DMS53 (cell line): ENCODE measurements around the gene AQP10.
A peak's percentile ranks its signal among the peaks of the same experiment; 100 is the strongest.
"Not testable (repeated sequence)": the region's sequence is repeated elsewhere in the genome, so short reads cannot be mapped to it uniquely, and the experiment has no call there.

Source experiments
- DNase-seq: peaks from one replicate; lab custom pipeline; 2025; lab: John Stamatoyannopoulos, UW

The AQP10 gene

GRCh38 chr1:154344977-154345837 lies 24.3 kb downstream of the AQP10 start:
- peak; percentile 63 for DNase-seq

- no peak for DNase-seq
These were observed 25.5 kb downstream of the AQP10 start for GRCh38 chr1:154346276-154346917.

GRCh38 chr1:154347961-154348360 lies 27.1 kb downstream of the AQP10 start:
- DNase-seq = no peak

- no peak for DNase-seq
These were observed 27.7 kb downstream of the AQP10 start for GRCh38 chr1:154348429-154349076.

GRCh38 chr1:154349121-154349520 lies 28.2 kb downstream of the AQP10 start:
- DNase-seq = no peak

GRCh38 chr1:154350383-154350782 lies 29.5 kb downstream of the AQP10 start:
- no peak for DNase-seq

GRCh38 chr1:154351363-154352068 lies 30.6 kb downstream of the AQP10 start:
- DNase-seq = peak; percentile 86

- no peak for DNase-seq
These were observed 31.3 kb downstream of the AQP10 start for GRCh38 chr1:154352245-154352580.

- peak; percentile 78 for DNase-seq
These were observed 31.9 kb downstream of the AQP10 start for GRCh38 chr1:154352581-154353459.

GRCh38 chr1:154353460-154353904 lies 32.6 kb downstream of the AQP10 start:
- peak; percentile 58 for DNase-seq

GRCh38 chr1:154353966-154354365 lies 33.1 kb downstream of the AQP10 start:
- no peak for DNase-seq

GRCh38 chr1:154358519-154358918 lies 37.6 kb downstream of the AQP10 start:
- DNase-seq = no peak

GRCh38 chr1:154360288-154360687 lies 39.4 kb downstream of the AQP10 start:
- DNase-seq = no peak

GRCh38 chr1:154360881-154361280 lies 40.0 kb downstream of the AQP10 start:
- not testable (repeated sequence) for DNase-seq

GRCh38 chr1:154361357-154361756 lies 40.5 kb downstream of the AQP10 start:
- no peak for DNase-seq

- no peak for DNase-seq
These were observed 50.5 kb downstream of the AQP10 start for GRCh38 chr1:154371436-154371835.

GRCh38 chr1:154373777-154374357 lies 53.0 kb downstream of the AQP10 start:
- DNase-seq = not testable (repeated sequence)
